Tibial nerve (tissue), 4 donors: ENCODE data around the gene DMPK. TPM values are rescaled to one million over a fixed set of nuclear protein-coding genes. Genes with fewer than 3 reads are reported as not detected.

Source experiments
- DNase-seq, 2 donors: peaks; one replicate each; pipeline ENCODE4 v3.0.0-alpha.2; 2019; ENCODE audit warnings: low spot score in 2 of 2
- H3K27ac ChIP-seq, 4 donors: fragments of 200-600 bp; sonication (generic) in 3 of 4; one replicate each; pipeline ENCODE4 v1.5.1; 2017 to 2019; ENCODE audit warnings: mild to moderate bottlenecking in 1 of 4
- H3K27me3 ChIP-seq, 2 donors: fragments of 200-600 bp; sonication (generic) in 1 of 2; one replicate each; pipeline versions ENCODE4 v1.5.1 to v1.6.0; 2017 to 2019
- H3K36me3 ChIP-seq, 3 donors: fragments of 200-600 bp; sonication (generic); one replicate each; pipeline ENCODE4 v1.5.1; 2018 to 2019
- H3K4me1 ChIP-seq, 4 donors: fragments of 200-600 bp; sonication (generic) in 3 of 4; one replicate each; pipeline ENCODE4 v1.5.1; 2017 to 2019
- H3K4me3 ChIP-seq, 4 donors: fragments of 200-600 bp; sonication (generic) in 3 of 4; one replicate each; pipeline ENCODE4 v1.5.1; 2017 to 2019; ENCODE audit warnings: mild to moderate bottlenecking in 1 of 4, moderate library complexity in 1 of 4
- H3K9me3 ChIP-seq, 4 donors: fragments of 200-600 bp; sonication (generic) in 3 of 4; one replicate each; pipeline ENCODE4 v1.5.1; 2017 to 2019
- EP300 ChIP-seq, 2 donors: sonication (generic); formaldehyde crosslinking; IDR thresholded peaks; one replicate each; pipeline ENCODE4 v1.6.1; 2017; ENCODE audit warnings: antibody characterized with exemption in 2 of 2, mild to moderate bottlenecking in 1 of 2
- POLR2A ChIP-seq, 2 donors: fragments of 450-650 bp; IDR thresholded peaks; one replicate each; pipeline ENCODE4 v1.6.1; 2017; ENCODE audit warnings: antibody characterized with exemption in 2 of 2, mild to moderate bottlenecking in 2 of 2, moderate library complexity in 2 of 2
- WGBS, 2 donors: methylation state at CpG; one replicate each; pipeline ENCODE4 v1.1.5; 2018; 5-methylcytosine and 5-hydroxymethylcytosine counted together
- total RNA-seq, 4 donors: library from RNA; depleted of rRNA; stranded (reverse); fragments of >200 nt; gene quantifications; one replicate each; pipeline ENCODE4 v1.1.0, GENCODE V29; 2016
- TF ChIP-seq, protein P1 (sequence below), 5 experiments: fragments of 200-600 bp in 3 of 5; fragments of 450-650 bp in 2 of 5; sonication (generic) in 3 of 5; IDR thresholded peaks; one replicate each; pipeline ENCODE4 v1.5.1; 2016 to 2019; ENCODE audit warnings: antibody characterized with exemption in 5 of 5, mild to moderate bottlenecking in 3 of 5, moderate library complexity in 2 of 5

DMPK gene, protein sequence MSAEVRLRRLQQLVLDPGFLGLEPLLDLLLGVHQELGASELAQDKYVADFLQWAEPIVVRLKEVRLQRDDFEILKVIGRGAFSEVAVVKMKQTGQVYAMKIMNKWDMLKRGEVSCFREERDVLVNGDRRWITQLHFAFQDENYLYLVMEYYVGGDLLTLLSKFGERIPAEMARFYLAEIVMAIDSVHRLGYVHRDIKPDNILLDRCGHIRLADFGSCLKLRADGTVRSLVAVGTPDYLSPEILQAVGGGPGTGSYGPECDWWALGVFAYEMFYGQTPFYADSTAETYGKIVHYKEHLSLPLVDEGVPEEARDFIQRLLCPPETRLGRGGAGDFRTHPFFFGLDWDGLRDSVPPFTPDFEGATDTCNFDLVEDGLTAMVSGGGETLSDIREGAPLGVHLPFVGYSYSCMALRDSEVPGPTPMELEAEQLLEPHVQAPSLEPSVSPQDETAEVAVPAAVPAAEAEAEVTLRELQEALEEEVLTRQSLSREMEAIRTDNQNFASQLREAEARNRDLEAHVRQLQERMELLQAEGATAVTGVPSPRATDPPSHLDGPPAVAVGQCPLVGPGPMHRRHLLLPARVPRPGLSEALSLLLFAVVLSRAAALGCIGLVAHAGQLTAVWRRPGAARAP
- total RNA-seq, result 10 to 100 TPM; 59.0 to 87.9 (median 77.4) TPM

DNA sequence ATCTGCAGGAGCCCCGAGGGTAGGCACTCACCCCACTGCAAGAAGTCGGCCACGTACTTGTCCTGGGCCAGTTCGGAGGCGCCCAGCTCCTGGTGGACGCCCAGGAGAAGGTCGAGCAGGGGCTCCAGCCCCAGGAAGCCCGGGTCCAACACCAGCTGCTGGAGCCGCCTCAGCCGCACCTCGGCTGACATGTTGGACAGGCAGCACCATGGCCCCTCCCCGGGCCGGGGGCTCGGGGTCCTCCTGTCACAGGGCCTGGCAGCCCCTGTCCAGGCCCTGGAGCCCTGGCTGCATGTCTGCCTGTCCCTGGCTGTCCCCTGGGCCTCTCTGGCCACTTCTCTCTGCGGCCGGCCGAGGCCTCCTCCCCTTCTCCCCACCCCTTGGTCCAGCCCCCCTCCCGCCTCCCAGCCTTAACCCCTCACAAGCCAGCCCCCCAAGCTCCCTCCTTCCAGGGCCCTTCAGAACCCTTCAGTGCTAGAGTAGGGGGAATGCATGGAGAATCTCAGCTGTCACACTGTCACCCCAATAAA is at the start of gene DMPK:
Gene DMPK, minus strand, starts transcription at position 329 of the 530 bp plus-strand sequence. Its CDS starts 138 bp downstream, at position 191.
- Histone ChIP-seq H3K9me3 (no peaks in the 10 kb centered on the region), H3K36me3 (peaks cover 0 to 40% (median 5%) of the 10 kb centered on the region in 3 donors), H3K4me1 (peaks cover 0 to 70% (median 40%) of the 10 kb centered on the region in 4 donors), H3K27ac (peak within 1 kb of the TSS; percentile 80 to 97 (median 86)), H3K27me3 (no peaks in the 10 kb centered on the region), H3K4me3 (peak within 1 kb of the TSS; percentile 45 to 64 (median 50))
- 6 to 14% methylated on average over 8 to 12 of the region's 18 CpGs for whole genome bisulfite sequencing, 2 donors
- TF ChIP-seq POLR2A (IDR thresholded peaks at IDR 0.05) (no peak), EP300 (IDR thresholded peaks at IDR 0.05) (no peak)
- DNase-seq, result no peak

DNA sequence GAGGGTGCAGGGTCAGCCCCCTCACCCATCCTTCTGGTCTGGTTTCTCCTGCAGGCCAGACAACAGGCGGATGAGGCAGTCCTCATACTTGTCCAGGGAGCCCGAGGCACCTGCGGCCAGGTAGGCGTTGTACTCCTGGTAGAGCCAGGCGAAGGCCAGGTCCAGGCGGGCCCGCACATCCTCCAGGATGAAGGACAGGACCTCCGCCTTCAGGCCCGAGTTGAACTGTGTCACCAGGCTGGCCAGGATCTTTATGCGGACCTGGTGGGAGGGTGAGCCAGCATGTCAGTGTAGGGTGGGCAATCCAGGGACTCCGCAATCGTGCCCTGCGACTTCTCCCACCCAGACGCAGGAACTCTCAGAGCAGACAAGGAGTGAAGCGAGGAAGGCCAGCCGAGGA is 46.7 kb upstream of the DMPK start:
- Histone ChIP-seq H3K27me3 (no peaks in the 10 kb centered on the region), H3K27ac (no peak overlapping the region), H3K9me3 (no peaks in the 10 kb centered on the region), H3K4me1 (no peaks in the 10 kb centered on the region), H3K4me3 (no peak overlapping the region), H3K36me3 (peaks cover 0 to 100% (median 42%) of the 10 kb centered on the region in 3 donors)
- no peak for TF ChIP-seq EP300 (IDR thresholded peaks at IDR 0.05)
- TF ChIP-seq, protein P1, sequence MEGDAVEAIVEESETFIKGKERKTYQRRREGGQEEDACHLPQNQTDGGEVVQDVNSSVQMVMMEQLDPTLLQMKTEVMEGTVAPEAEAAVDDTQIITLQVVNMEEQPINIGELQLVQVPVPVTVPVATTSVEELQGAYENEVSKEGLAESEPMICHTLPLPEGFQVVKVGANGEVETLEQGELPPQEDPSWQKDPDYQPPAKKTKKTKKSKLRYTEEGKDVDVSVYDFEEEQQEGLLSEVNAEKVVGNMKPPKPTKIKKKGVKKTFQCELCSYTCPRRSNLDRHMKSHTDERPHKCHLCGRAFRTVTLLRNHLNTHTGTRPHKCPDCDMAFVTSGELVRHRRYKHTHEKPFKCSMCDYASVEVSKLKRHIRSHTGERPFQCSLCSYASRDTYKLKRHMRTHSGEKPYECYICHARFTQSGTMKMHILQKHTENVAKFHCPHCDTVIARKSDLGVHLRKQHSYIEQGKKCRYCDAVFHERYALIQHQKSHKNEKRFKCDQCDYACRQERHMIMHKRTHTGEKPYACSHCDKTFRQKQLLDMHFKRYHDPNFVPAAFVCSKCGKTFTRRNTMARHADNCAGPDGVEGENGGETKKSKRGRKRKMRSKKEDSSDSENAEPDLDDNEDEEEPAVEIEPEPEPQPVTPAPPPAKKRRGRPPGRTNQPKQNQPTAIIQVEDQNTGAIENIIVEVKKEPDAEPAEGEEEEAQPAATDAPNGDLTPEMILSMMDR (IDR thresholded peaks at IDR 0.05), result no peak
- TF ChIP-seq POLR2A (IDR thresholded peaks at IDR 0.05), result no peak
- DNase-seq, result no peak
- WGBS, 2 donors, result 94 to 95% methylated on average over 10 to 12 of the region's 16 CpGs

DNA sequence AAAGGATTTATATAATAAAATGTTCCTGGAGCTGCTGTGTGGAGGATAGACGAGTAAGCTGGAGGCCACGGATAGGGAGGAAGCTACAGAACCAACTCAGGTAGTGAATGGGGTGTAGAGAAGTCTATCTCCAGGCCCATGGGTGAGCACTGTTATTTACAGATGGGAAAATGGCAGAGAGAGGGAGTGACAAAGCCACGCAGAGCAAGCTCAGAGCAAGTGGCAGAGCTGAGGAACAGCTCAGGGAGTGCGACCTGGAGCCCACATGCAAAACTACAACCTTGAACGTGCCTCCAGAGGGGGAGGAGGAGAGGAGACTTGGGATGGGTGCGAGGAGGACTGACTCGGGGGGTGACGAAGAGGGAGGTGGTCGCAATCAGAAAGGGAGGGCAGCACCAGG is 46.2 kb upstream of the DMPK start:
- Histone ChIP-seq H3K4me3 (no peak overlapping the region), H3K27me3 (no peaks in the 10 kb centered on the region), H3K9me3 (no peaks in the 10 kb centered on the region), H3K27ac (no peak overlapping the region), H3K36me3 (peaks cover 0 to 100% (median 43%) of the 10 kb centered on the region in 3 donors), H3K4me1 (no peaks in the 10 kb centered on the region)
- DNase-seq, result no peak
- WGBS, 2 donors, result 86 to 88% methylated on average over 9 of the region's 9 CpGs
- TF ChIP-seq POLR2A (IDR thresholded peaks at IDR 0.05) (no peak), EP300 (IDR thresholded peaks at IDR 0.05) (no peak)
- TF ChIP-seq, protein P1 (IDR thresholded peaks at IDR 0.05), result no peak

DNA sequence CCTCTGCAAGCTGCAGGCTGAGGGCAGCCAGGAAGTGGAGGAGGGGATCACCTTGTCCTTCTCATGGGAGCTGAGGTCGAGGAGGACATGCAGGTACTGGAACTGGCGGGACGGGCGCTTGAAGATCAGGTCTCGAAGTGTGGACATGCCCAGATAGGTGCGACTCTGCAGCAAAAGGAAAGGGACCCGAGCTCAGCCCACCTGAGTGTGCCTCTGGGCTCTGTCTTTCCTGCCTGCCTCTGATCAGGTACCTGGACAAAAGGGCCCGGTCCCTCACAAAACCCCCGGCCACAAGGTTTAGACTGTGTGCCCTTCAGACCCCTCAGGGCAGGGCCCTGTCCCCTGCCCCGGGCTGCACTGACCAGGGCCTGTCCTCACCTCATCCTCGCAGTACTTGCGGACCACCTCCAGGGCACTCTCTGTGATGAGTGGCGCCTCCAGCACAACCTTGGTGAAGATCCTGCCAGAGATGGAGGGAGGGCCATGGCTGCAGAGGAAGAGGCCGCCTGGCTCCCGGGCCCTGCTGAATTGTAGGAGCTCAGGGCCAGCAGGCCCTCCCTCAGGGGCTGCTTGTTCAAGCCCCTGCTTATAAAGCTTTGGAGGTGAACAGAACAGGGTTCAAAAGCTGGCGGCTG is 45.3 kb upstream of the DMPK start:
- Histone ChIP-seq H3K36me3 (peaks cover 4 to 100% (median 37%) of the 10 kb centered on the region in 3 donors), H3K4me3 (no peak overlapping the region), H3K4me1 (no peaks in the 10 kb centered on the region), H3K27me3 (no peaks in the 10 kb centered on the region), H3K9me3 (no peaks in the 10 kb centered on the region), H3K27ac (no peak overlapping the region)
- WGBS, 2 donors, result 89 to 95% methylated on average over 16 of the region's 16 CpGs
- DNase-seq, result no peak
- TF ChIP-seq EP300 (IDR thresholded peaks at IDR 0.05) (no peak), POLR2A (IDR thresholded peaks at IDR 0.05) (no peak)
- TF ChIP-seq, protein P1 (IDR thresholded peaks at IDR 0.05), result no peak

DNA sequence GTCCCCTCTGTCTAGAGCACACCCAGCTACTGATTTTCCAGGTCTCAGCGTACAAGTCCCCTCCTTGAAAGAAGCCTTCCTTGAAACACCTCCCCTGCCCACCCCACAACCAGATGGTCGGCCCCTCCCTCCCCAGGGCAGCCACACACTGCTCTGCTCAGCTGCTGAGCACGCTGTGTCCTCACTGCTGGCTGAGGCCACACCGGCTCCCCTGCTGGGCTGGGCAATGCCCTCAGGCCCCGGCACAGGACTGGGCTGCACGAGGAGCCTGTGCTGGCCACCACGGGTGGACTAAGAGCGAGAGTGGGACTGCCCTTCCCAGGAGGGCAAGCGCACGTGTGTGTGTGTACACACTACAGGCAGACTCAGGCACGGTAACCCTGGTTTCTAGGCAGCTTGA is 44.6 kb upstream of the DMPK start:
- H3K27me3 ChIP-seq, result no peaks in the 10 kb centered on the region
- H3K4me1 ChIP-seq, result no peaks in the 10 kb centered on the region
- no peak for DNase-seq
- no peak overlapping the region for H3K4me3 ChIP-seq
- TF ChIP-seq POLR2A (IDR thresholded peaks at IDR 0.05), result no peak
- TF ChIP-seq, protein P1 (IDR thresholded peaks at IDR 0.05), result no peak
- TF ChIP-seq EP300 (IDR thresholded peaks at IDR 0.05), result no peak
- H3K36me3 ChIP-seq, result peaks cover 4 to 98% (median 37%) of the 10 kb centered on the region in 3 donors
- no peak overlapping the region for H3K27ac ChIP-seq
- no peaks in the 10 kb centered on the region for H3K9me3 ChIP-seq
- WGBS, 2 donors, result 63 to 84% methylated on average over 10 to 11 of the region's 11 CpGs
